GM23338 (cell line): ENCODE results near the gene OR2G6. TPM values are rescaled to one million over a fixed set of nuclear protein-coding genes. Genes with fewer than 3 reads are reported as not detected.

ENCODE experiments used
- polyA plus RNA-seq: library from polyadenylated mRNA; unstranded; fragments of >200 nt; fragmentation: Nextera tagmentation; extraction: Ambion mirVana; gene quantifications from 2 replicates; pipeline ENCODE4 v1.2.1, GENCODE V29; 2016
- total RNA-seq: library from RNA; depleted of rRNA; stranded (reverse); fragments of >200 nt; shearing (Covaris generic); gene quantifications from 2 replicates; pipeline ENCODE4 v1.2.3, GENCODE V29; 2014; rRNA removed

Gene OR2G6
- total and polyA plus RNA-seq, 2 experiments from 2014 or later: not detected

Other genes starting within 250 kb of the OR2G6 start
- gene OR2T33, start 230.1 kb upstream of the OR2G6 start, total RNA-seq: 0.28 TPM in 1 of 2 replicates, not detected in the other
- gene OR2T33, start 230.1 kb upstream of the OR2G6 start, polyA plus RNA-seq: 0.32 TPM in 1 of 2 replicates, not detected in the other
- gene OR2T12, start 204.6 kb upstream of the OR2G6 start, total RNA-seq: not detected in 2 replicates
- not detected in 2 replicates for gene OR2T12, start 204.6 kb upstream of the OR2G6 start, polyA plus RNA-seq
- not detected in 2 replicates for gene OR2M7, start 183.5 kb upstream of the OR2G6 start, total RNA-seq
- not detected in 2 replicates for gene OR2M7, start 183.5 kb upstream of the OR2G6 start, polyA plus RNA-seq
- gene OR14C36, start 159.3 kb upstream of the OR2G6 start, total RNA-seq: not detected in 2 replicates
- not detected in 2 replicates for gene OR14C36, start 159.3 kb upstream of the OR2G6 start, polyA plus RNA-seq
- gene OR2T4, start 146.4 kb upstream of the OR2G6 start, total RNA-seq: not detected in 2 replicates
- gene OR2T4, start 146.4 kb upstream of the OR2G6 start, polyA plus RNA-seq: not detected in 2 replicates
- not detected in 2 replicates for gene OR2T6, start 132.3 kb upstream of the OR2G6 start, total RNA-seq
- not detected in 2 replicates for gene OR2T6, start 132.3 kb upstream of the OR2G6 start, polyA plus RNA-seq
- gene OR2T1, start 105.0 kb upstream of the OR2G6 start, total RNA-seq: not detected in 2 replicates
- gene OR2T1, start 105.0 kb upstream of the OR2G6 start, polyA plus RNA-seq: not detected in 2 replicates
- not detected in 2 replicates for gene OR2T2, start 62.4 kb upstream of the OR2G6 start, total RNA-seq
- not detected in 2 replicates for gene OR2T2, start 62.4 kb upstream of the OR2G6 start, polyA plus RNA-seq
- gene OR2T3, start 34.7 kb upstream of the OR2G6 start, total RNA-seq: not detected in 2 replicates
- not detected in 2 replicates for gene OR2T3, start 34.7 kb upstream of the OR2G6 start, polyA plus RNA-seq
- gene OR2T5, start 19.5 kb upstream of the OR2G6 start, total RNA-seq: not detected in 2 replicates
- not detected in 2 replicates for gene OR2T5, start 19.5 kb upstream of the OR2G6 start, polyA plus RNA-seq
- not detected in 2 replicates for gene OR2T29, start 54.7 kb downstream of the OR2G6 start, total RNA-seq
- gene OR2T29, start 54.7 kb downstream of the OR2G6 start, polyA plus RNA-seq: not detected in 2 replicates
- not detected in 2 replicates for gene OR2T34, start 66.7 kb downstream of the OR2G6 start, total RNA-seq
- gene OR2T34, start 66.7 kb downstream of the OR2G6 start, polyA plus RNA-seq: not detected in 2 replicates
- not detected in 2 replicates for gene OR2T10, start 89.6 kb downstream of the OR2G6 start, total RNA-seq
- not detected in 2 replicates for gene OR2T10, start 89.6 kb downstream of the OR2G6 start, polyA plus RNA-seq
- not detected in 2 replicates for gene OR2T11, start 127.0 kb downstream of the OR2G6 start, total RNA-seq
- gene OR2T11, start 127.0 kb downstream of the OR2G6 start, polyA plus RNA-seq: not detected in 2 replicates
- gene OR2T35, start 137.2 kb downstream of the OR2G6 start, total RNA-seq: not detected in 2 replicates
- not detected in 2 replicates for gene OR2T35, start 137.2 kb downstream of the OR2G6 start, polyA plus RNA-seq
- gene OR2T27, start 147.5 kb downstream of the OR2G6 start, total RNA-seq: not detected in 2 replicates
- gene OR2T27, start 147.5 kb downstream of the OR2G6 start, polyA plus RNA-seq: not detected in 2 replicates
- not detected in 2 replicates for gene OR14I1, start 194.7 kb downstream of the OR2G6 start, total RNA-seq
- not detected in 2 replicates for gene OR14I1, start 194.7 kb downstream of the OR2G6 start, polyA plus RNA-seq
- not detected in 2 replicates for gene LYPD8, start 247.7 kb downstream of the OR2G6 start, total RNA-seq
- gene LYPD8, start 247.7 kb downstream of the OR2G6 start, polyA plus RNA-seq: not detected in 2 replicates